SK-N-SH (cell line): ENCODE measurements around the gene CYBRD1. TPM values are rescaled to one million over a fixed set of nuclear protein-coding genes. Genes with fewer than 3 reads are reported as not detected.

Experiments used
- CTCF ChIA-PET: fragments of 300-600, 350-600 bp; formaldehyde crosslinking; extraction: SDS; loops from one replicate; lab custom pipeline; 2021; lab: Yijun Ruan, JAX
- POLR2A ChIA-PET: fragments of 350-600 bp; sonication (Branson Sonifier 250); formaldehyde crosslinking; extraction: SDS; loops from one replicate; lab custom pipeline; 2020; ENCODE audit warnings: antibody characterized with exemption, inconsistent platforms; lab: Yijun Ruan, JAX
- DNase-seq: peaks from one replicate; pipeline ENCODE4 v3.0.0; 2012
- H2AFZ ChIP-seq: fragments of 200-600 bp; sonication (generic); 2 replicates; pipeline ENCODE4 v1.8.1; 2016; ENCODE audit warnings: antibody characterized with exemption, mild to moderate bottlenecking, low read depth
- H3F3A ChIP-seq: fragments of 200-600 bp; sonication (generic); replicated peaks from 2 replicates; pipeline ENCODE3; 2016; ENCODE audit warnings: antibody characterized with exemption, mild to moderate bottlenecking; ENCODE audit not compliant: insufficient read depth
- H3K27ac ChIP-seq, 2 experiments: fragments of 200-500 bp in 1 of 2; fragments of 200-600 bp in 1 of 2; sonication (Bioruptor generic) in 1 of 2; sonication (generic), shearing (Covaris generic) in 1 of 2; 2 replicates each; pipeline versions ENCODE4 v1.5.1 to v1.6.1; 2014 to 2016; ENCODE audit warnings: low read depth in 2 of 2, inconsistent platforms in 1 of 2, low read length in 1 of 2, mild to moderate bottlenecking in 1 of 2, mixed read lengths in 1 of 2
- H3K27me3 ChIP-seq: fragments of 200-600 bp; sonication (generic), shearing (Covaris generic); 2 replicates; pipeline ENCODE4 v1.6.1; 2016; ENCODE audit warnings: mixed run types; ENCODE audit not compliant: insufficient read depth
- H3K36me3 ChIP-seq, 2 experiments: fragments of 200-500 bp in 1 of 2; fragments of 200-600 bp in 1 of 2; sonication (Bioruptor generic) in 1 of 2; sonication (generic) in 1 of 2; replicated peaks in 1 of 2; 2 replicates each; pipeline versions ENCODE3 to v1.5.1; 2014 to 2016; ENCODE audit warnings: low read length in 1 of 2, mild to moderate bottlenecking in 1 of 2; ENCODE audit not compliant: insufficient read depth in 2 of 2, control insufficient read depth in 1 of 2
- H3K4me1 ChIP-seq, 2 experiments: fragments of 200-500 bp in 1 of 2; fragments of 200-600 bp in 1 of 2; sonication (Bioruptor generic) in 1 of 2; sonication (generic), shearing (Covaris generic) in 1 of 2; 2 replicates each; pipeline versions ENCODE4 v1.5.1 to v1.6.1; 2014 to 2016; ENCODE audit warnings: low read depth in 1 of 2, low read length in 1 of 2, mixed run types in 1 of 2; ENCODE audit not compliant: insufficient read depth in 2 of 2, control insufficient read depth in 1 of 2
- H3K4me2 ChIP-seq: fragments of 200-600 bp; sonication (generic), shearing (Covaris generic); 2 replicates; pipeline ENCODE4 v1.6.1; 2017; ENCODE audit warnings: mixed run types
- H3K4me3 ChIP-seq, 2 experiments: fragments of 200-500 bp in 1 of 2; fragments of 200-600 bp in 1 of 2; sonication (Bioruptor generic) in 1 of 2; sonication (generic), shearing (Covaris generic) in 1 of 2; 2 replicates each; pipeline versions ENCODE4 v1.5.1 to v1.8.1; 2014 to 2016; ENCODE audit warnings: low read depth in 2 of 2, inconsistent platforms in 1 of 2, low read length in 1 of 2, mild to moderate bottlenecking in 1 of 2, mixed read lengths in 1 of 2, moderate library complexity in 1 of 2
- H3K79me2 ChIP-seq: fragments of 200-600 bp; sonication (generic); 2 replicates; pipeline ENCODE4 v1.8.1; 2017; ENCODE audit warnings: mild to moderate bottlenecking; ENCODE audit not compliant: insufficient read depth
- H3K9ac ChIP-seq: fragments of 200-600 bp; sonication (generic); 2 replicates; pipeline ENCODE4 v1.6.1; 2017; ENCODE audit warnings: mixed run types
- H3K9me2 ChIP-seq: fragments of 200-600 bp; sonication (generic); 2 replicates; pipeline ENCODE4 v1.6.1; 2017; ENCODE audit warnings: mixed run types
- H3K9me3 ChIP-seq: fragments of 200-600 bp; sonication (generic); 2 replicates; pipeline ENCODE4 v1.6.1; 2017; ENCODE audit warnings: mixed run types, mild to moderate bottlenecking, moderate library complexity
- H4K20me1 ChIP-seq: fragments of 200-600 bp; sonication (generic); 2 replicates; pipeline ENCODE4 v1.6.1; 2017; ENCODE audit warnings: mild to moderate bottlenecking, mixed run types; ENCODE audit not compliant: insufficient read depth
- CHD2 ChIP-seq: fragments of 150-350 bp; IDR thresholded peaks from 2 replicates; pipeline ENCODE4 v1.6.1; 2018; ENCODE audit warnings: low read length; ENCODE audit not compliant: partially characterized antibody
- CTCF ChIP-seq: fragments of 200-600 bp; sonication (generic); IDR thresholded peaks from 2 replicates; pipeline ENCODE4 v1.6.1; 2017; ENCODE audit warnings: antibody characterized with exemption, mild to moderate bottlenecking, moderate library complexity
- EZH2phosphoT487 ChIP-seq: fragments of 200-600 bp; sonication (generic); IDR thresholded peaks from 2 replicates; pipeline ENCODE4 v1.6.1; 2017; ENCODE audit warnings: low read depth, mixed run types, mild to moderate bottlenecking, antibody characterized with exemption, moderate library complexity, borderline replicate concordance
- FOXJ3 ChIP-seq: sonication (generic); formaldehyde crosslinking; IDR thresholded peaks from 2 replicates; pipeline ENCODE4 v1.5.1; 2020; ENCODE audit warnings: mild to moderate bottlenecking, missing genetic modification reagents
- FOXM1 ChIP-seq: IDR thresholded peaks from 2 replicates; pipeline ENCODE4 v1.4.0; 2012; ENCODE audit warnings: low read depth, mild to moderate bottlenecking
- GABPA ChIP-seq: IDR thresholded peaks from 2 replicates; pipeline ENCODE4 v1.4.0; 2012; ENCODE audit warnings: low read depth, mild to moderate bottlenecking
- MEF2A ChIP-seq: IDR thresholded peaks from 2 replicates; pipeline ENCODE4 v1.4.0; 2012; ENCODE audit warnings: low read depth, borderline replicate concordance
- MXI1 ChIP-seq: IDR thresholded peaks from 2 replicates; pipeline ENCODE4 v1.6.1; 2012; ENCODE audit warnings: mild to moderate bottlenecking, low read depth, low read length, improper control_type of control experiment
- RFX5 ChIP-seq: IDR thresholded peaks from 2 replicates; pipeline ENCODE4 v1.6.1; 2012; ENCODE audit warnings: mild to moderate bottlenecking, improper control_type of control experiment, low read length
- SMC3 ChIP-seq: IDR thresholded peaks from 2 replicates; pipeline ENCODE4 v1.6.1; 2012; ENCODE audit warnings: low read depth, low read length, improper control_type of control experiment
- TAF1 ChIP-seq: IDR thresholded peaks from 2 replicates; pipeline ENCODE4 v1.6.1; 2012; ENCODE audit warnings: low read depth, mild to moderate bottlenecking, low read length, moderate library complexity, borderline replicate concordance
- TCF12 ChIP-seq: IDR thresholded peaks from 2 replicates; pipeline ENCODE4 v1.4.0; 2012
- YY1 ChIP-seq: IDR thresholded peaks from 2 replicates; pipeline ENCODE4 v1.4.0; 2012; ENCODE audit warnings: low read depth, mild to moderate bottlenecking
- WGBS: methylation state at CpG from one replicate; pipeline ENCODE4 v1.1.6; 2017; ENCODE audit warnings: low lambda C conversion rate; 5-methylcytosine and 5-hydroxymethylcytosine counted together
- polyA plus RNA-seq, 3 experiments: library from polyadenylated mRNA; depleted of rRNA; stranded (reverse); fragments of >200 nt; gene quantifications; 2 replicates each; pipeline ENCODE4 v1.2.3, GENCODE V29; 2012
- TF ChIP-seq, protein P1 (sequence below): IDR thresholded peaks from 2 replicates; pipeline ENCODE4 v1.4.0; 2012; ENCODE audit warnings: low read depth
- TF ChIP-seq, protein P2 (sequence below): IDR thresholded peaks from 2 replicates; pipeline ENCODE4 v1.4.0; 2012; ENCODE audit warnings: low read depth, borderline replicate concordance
- TF ChIP-seq, protein P3 (sequence below): fragments of 150-350 bp; IDR thresholded peaks from 2 replicates; pipeline ENCODE4 v1.6.1; 2017; ENCODE audit warnings: antibody characterized with exemption, low read length, low read depth, borderline replicate concordance
- TF ChIP-seq, protein P4 (sequence below): IDR thresholded peaks from 2 replicates; pipeline ENCODE4 v1.6.1; 2012; ENCODE audit warnings: mild to moderate bottlenecking, low read depth, low read length, moderate library complexity

CYBRD1 gene
- polyA plus RNA-seq, 1 of the 3 experiments (the other 2 are of a cell fraction), result 21.1 TPM

- Histone ChIP-seq H2AFZ (no peak overlapping the region), H3K4me2 (no peak overlapping the region), H3K9me3 (no peaks in the 10 kb centered on the region), H3K4me3 (no peak overlapping the region), H3K9me2 (no peaks in the 10 kb centered on the region), H3K79me2 (no peaks in the 10 kb centered on the region), H3K4me1 (peaks cover 0 to 14% of the 10 kb centered on the region in 2 experiments; a peak in 2 of 4 replicates), H3K36me3 (peaks cover 40 to 49% of the 10 kb centered on the region in 2 experiments), H3F3A (peaks cover 16% of the 10 kb centered on the region), H3K9ac (no peak overlapping the region), H3K27me3 (no peaks in the 10 kb centered on the region), H3K27ac (no peak overlapping the region), H4K20me1 (no peaks in the 10 kb centered on the region)
- WGBS, result 87% methylated on average over 1 of the region's 1 CpG
- ChIA-PET POLR2A (no interaction called here), CTCF (interaction anchor here (1.4 kb wide), 1 partner anchor 508 kb away, joined by 3 read pairs; no protein-coding TSS in a partner anchor)
- no peak for DNase-seq
- no peak for TF ChIP-seq TAF1
- TF ChIP-seq CHD2, result no peak
- TF ChIP-seq, protein P1, sequence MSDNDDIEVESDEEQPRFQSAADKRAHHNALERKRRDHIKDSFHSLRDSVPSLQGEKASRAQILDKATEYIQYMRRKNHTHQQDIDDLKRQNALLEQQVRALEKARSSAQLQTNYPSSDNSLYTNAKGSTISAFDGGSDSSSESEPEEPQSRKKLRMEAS, result no peak
- no peak for TF ChIP-seq FOXJ3
- no peak for TF ChIP-seq CTCF
- TF ChIP-seq, protein P2, sequence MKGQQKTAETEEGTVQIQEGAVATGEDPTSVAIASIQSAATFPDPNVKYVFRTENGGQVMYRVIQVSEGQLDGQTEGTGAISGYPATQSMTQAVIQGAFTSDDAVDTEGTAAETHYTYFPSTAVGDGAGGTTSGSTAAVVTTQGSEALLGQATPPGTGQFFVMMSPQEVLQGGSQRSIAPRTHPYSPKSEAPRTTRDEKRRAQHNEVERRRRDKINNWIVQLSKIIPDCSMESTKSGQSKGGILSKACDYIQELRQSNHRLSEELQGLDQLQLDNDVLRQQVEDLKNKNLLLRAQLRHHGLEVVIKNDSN, result no peak
- TF ChIP-seq, protein P3, sequence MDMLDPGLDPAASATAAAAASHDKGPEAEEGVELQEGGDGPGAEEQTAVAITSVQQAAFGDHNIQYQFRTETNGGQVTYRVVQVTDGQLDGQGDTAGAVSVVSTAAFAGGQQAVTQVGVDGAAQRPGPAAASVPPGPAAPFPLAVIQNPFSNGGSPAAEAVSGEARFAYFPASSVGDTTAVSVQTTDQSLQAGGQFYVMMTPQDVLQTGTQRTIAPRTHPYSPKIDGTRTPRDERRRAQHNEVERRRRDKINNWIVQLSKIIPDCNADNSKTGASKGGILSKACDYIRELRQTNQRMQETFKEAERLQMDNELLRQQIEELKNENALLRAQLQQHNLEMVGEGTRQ, result no peak
- no peak for TF ChIP-seq MEF2A
- TF ChIP-seq SMC3, result no peak
- TF ChIP-seq FOXM1, result no peak
- TF ChIP-seq TCF12, result no peak
- no peak for TF ChIP-seq RFX5
- no peak for TF ChIP-seq MXI1
- TF ChIP-seq GABPA, result no peak
- TF ChIP-seq, protein P4, sequence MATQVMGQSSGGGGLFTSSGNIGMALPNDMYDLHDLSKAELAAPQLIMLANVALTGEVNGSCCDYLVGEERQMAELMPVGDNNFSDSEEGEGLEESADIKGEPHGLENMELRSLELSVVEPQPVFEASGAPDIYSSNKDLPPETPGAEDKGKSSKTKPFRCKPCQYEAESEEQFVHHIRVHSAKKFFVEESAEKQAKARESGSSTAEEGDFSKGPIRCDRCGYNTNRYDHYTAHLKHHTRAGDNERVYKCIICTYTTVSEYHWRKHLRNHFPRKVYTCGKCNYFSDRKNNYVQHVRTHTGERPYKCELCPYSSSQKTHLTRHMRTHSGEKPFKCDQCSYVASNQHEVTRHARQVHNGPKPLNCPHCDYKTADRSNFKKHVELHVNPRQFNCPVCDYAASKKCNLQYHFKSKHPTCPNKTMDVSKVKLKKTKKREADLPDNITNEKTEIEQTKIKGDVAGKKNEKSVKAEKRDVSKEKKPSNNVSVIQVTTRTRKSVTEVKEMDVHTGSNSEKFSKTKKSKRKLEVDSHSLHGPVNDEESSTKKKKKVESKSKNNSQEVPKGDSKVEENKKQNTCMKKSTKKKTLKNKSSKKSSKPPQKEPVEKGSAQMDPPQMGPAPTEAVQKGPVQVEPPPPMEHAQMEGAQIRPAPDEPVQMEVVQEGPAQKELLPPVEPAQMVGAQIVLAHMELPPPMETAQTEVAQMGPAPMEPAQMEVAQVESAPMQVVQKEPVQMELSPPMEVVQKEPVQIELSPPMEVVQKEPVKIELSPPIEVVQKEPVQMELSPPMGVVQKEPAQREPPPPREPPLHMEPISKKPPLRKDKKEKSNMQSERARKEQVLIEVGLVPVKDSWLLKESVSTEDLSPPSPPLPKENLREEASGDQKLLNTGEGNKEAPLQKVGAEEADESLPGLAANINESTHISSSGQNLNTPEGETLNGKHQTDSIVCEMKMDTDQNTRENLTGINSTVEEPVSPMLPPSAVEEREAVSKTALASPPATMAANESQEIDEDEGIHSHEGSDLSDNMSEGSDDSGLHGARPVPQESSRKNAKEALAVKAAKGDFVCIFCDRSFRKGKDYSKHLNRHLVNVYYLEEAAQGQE, result no peak
- TF ChIP-seq EZH2phosphoT487, result no peak
- no peak for TF ChIP-seq YY1
Observed at GRCh38 chr2:171480908-171481307, 41.4 kb upstream of the CYBRD1 start.
